TTC549 (cell line): ENCODE data around the gene APOC4.
"Not testable (repeated sequence)": the region's sequence is repeated elsewhere in the genome, so short reads cannot be mapped to it uniquely, and the experiment has no call there.

Experiments
- FAIRE-seq: peaks from 2 replicates; lab custom pipeline; 2012; peaks lifted over from hg19 to GRCh38; lab: Jason Lieb, UNC

The APOC4 gene

DNA sequence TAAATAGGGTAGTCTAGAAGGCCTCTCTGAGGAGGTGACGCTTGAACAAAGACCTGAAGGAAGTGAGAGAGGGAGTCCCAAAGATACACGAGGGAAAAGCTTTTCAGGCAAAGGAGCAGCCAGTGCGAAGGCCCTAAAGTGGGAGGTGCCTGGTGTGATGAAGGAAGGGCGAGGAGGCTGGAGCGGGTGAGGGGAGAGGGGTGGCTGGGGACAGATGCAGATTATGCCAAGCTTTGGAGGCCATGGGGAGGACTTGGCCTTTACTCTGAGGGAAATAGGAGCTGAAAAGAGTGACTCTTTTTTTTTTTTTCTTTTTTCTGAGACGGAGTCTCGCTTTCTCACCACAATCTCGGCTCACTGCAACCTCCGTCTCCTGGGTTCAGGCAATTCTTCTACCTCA, 16.1 kb downstream of the APOC4 start:
- FAIRE-seq, result no peak

DNA sequence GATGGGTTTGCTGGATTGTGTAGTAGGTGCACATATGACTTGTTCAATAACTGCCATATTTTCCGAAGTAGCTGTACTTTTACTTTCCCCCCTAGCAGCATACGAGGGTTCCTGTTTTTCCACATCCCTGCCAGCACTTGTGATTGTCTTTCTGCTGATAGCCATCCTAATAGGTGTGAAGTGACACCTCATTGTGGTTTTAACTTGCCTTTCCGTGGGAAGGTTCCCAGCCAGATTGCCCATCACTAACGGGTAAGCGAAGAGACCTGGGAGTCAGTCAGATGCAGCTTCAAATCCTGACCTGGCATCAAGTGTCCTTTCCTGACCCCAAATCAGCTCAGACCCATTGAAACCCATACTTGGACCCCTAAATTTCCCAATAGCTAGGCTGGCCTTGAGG, 17.7 kb downstream of the APOC4 start:
- FAIRE-seq, result no peak

DNA sequence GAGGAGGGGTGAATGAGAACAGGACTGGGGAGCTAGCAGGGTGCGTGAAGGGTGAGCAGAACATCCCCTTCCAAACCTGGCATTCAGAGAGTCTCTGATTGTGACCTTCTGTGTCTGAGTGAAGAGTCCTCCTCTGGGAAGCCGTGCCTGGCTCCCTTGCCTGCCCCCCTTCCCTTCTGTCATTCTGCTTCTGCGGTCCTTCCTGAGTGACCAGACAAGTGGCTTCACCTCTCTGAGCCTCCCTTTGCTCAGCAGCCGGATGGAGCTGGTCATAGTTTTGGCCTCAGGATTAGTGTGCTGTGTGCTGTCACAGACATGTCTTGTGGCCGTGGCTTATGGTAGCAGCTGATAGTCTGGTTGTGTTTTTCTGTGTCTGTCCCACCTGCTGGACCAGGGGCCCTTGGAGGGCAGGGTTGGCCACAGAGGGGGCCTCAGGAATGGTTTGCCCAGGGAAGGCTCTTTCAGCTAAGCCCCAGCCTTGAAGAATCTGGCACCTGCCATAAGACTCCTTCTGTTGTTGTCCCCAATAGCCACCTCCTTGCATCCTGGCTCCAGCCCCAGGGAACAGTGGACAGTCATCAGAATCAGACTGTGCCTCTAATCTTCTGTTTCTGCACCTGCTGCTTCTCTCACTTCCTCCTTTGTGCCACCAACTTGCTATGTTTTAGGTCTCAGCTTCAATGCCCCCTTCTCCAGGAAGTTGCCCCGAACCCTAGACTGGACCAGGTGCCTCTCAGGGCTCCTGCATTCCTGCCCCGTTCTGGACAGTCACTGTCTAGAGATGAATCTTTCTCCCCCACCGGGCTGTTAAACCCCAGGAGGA, 19.1 kb downstream of the APOC4 start:
- no peak for FAIRE-seq

DNA sequence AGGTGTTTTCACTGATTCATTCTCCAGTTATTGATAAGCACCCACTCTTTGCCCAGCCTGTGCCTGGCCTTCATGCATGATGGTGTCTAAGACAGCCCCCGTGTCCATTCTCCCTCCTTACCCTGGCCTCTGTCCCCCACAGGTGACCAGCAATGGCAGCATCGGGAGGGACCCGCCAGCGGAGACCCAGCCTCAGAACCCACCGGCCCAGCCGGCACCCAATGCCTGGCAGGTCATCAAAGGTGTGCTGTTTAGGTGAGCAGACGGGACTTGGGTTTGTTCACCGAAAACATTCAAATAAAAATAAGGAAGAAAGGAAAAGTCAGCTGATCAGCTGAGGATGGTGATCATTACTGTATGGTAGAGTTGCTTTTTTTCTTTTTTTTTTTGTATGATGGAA, 19.8 kb downstream of the APOC4 start:
- no peak for FAIRE-seq

DNA sequence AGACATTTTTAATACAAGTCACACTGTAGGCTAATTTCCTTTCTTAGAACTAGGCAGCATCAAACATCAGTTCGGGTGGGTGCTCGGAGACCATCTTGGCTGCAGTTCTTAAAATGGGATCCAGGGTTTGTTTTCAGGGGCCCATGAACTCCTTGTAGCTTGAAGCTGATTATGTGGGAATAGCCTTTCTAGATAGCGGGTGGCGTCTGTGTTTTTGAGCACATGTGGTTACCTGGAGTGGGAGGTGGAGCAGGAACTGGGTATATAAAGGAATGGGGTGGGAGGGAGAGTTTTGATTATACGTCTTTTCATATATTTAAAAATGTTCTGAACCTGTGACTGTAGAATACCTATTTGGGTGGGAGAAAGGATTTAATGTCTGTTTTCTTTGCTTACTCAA, 26.1 kb downstream of the APOC4 start:
- FAIRE-seq, result no peak

DNA sequence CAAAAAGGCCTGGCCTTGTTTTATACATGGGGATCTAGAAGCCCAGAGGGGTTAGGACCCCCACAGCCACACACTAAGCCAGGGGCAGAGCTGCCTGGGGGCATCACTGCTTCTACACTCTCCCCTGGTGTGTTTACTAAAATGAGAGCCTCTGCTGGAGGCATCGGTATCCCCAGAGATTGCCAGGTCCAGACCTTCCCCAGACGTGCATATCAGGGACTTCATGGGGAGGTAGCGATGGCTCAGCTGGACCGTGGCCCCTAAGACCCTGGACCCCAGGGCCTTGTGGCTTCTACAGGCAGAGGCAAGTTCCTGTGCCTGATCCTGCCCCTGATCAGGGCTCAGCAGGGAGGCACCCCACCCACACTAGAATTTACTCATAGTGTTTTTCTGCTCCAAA, 26.6 kb downstream of the APOC4 start:
- FAIRE-seq, result no peak

DNA sequence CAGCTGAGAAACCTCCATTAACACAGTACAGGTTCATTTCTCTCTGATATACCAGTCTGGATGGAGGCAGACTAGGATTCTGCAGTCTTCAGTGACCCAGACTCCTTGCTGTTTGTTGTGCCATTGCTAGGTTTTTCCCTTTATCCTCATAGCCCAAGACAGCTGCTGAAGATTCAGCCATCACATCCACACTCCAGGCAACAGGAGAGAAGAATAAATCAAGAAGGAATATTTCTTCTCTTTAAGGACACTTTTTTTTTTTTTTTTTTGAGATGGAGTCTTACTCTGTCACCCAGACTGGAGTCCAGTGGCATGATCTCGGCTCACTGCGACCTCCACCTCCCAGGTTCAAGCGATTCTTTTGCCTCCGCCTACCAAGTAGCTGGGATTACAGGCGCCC, 27.4 kb downstream of the APOC4 start:
- FAIRE-seq, result no peak

DNA sequence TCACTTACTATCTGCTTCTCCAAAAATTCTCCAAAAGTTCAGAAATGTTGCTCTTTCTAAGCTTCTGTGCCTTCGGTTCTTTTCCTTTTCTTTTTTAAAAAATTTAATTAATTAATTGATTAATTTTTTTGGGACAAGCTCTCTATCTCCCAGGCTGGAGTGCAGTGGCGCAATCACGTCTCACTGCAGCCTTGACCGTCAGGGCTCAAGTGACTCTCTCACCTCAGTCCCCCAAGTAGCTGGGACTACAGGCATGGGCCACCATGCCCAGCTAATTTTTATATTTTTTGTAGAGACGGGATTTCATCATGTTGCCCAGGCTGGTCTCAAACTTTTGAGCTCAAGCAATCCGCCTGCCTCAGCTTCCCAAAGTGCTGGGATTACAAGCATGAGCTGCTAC, 29.4 kb downstream of the APOC4 start:
- not testable (repeated sequence) for FAIRE-seq

DNA sequence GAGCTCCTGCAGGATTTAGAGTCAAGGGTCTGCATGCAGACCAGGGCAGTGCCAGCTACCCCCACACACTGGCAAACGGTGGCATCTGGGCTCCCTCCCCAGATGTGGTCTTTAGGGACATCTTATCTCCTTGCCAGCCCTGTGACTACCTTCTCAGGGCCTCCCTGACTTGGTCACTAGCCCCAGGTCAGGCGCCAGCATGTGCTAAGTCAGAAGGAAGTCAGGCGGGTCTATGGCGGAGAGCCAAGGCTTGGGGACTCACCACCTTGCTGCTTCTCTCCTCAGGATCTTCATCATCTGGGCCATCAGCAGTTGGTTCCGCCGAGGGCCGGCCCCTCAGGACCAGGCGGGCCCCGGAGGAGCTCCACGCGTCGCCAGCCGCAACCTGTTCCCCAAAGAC, 30.8 kb downstream of the APOC4 start:
- no peak for FAIRE-seq

DNA sequence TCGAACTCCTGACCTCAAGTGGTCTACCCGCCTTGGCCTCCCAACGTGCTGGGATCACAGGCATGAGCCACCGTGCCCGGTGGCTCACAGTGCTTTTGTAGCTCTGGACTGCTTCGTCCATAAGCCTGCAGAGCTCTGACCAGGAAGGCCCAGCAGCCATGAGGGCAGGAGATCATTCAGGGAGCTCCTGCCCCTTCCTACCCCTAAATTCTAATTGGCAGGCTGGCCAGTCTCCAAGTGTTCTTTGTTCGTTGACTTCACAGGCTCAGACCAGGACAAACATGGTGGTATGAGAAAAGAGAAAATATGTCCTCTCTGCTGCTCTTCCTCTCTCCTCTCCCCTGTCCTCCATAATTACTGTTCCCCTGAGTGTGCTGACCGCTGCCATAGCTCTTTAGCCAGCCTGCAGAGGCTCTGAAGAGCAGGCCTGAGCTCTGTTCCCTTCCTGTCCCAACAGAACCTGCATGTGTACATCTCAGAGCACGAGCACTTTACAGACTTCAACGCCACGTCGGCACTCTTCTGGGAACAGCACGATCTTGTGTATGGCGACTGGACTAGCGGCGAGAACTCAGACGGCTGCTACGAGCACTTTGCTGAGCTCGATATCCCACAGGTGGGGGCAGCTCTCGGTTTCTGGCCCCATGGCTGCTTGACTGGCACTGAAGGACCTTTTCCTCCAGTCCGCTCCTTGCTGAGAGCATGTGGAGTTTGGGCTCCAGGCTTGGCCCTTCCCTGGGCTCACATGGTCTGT, 32.1 kb downstream of the APOC4 start:
- FAIRE-seq, result no peak

DNA sequence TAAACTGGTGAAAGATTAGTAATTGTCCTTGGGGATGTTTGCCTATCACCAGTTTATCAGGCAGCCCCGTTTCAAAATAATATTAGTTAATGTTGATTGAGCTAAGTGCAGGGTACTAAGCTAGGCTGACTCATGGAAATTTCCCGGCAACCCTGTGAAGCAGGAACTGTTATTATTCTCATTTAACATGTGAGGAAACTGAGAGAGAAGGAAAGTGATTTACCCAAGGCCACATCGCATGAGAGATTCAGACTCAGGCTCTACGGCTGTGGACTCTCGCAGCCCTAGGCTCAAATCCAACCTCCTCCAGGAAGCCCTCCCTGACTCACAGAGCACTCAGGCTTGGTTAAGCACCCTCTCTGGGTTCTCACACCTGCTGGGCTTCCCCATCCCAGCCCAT, 32.8 kb downstream of the APOC4 start:
- FAIRE-seq, result no peak

DNA sequence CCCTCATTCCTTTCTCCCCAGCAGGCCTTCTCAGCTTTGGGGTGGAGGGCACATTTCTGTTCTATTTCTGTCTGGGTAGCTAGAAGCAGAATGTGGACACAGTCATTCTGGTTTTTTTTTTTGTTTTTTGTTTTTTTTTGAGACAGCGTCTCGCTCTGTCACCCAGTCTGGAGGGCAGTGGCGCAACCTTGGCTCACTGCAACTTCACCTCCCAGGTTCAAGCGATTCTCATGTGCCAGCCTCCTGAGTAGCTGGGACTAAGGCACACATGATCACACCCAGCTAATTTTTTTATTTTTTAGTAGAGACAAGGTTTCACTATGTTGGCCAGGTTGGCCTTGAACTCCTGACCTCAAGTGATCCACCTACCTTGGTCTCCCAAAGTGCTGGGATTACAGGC, 33.4 kb downstream of the APOC4 start:
- no peak for FAIRE-seq

DNA sequence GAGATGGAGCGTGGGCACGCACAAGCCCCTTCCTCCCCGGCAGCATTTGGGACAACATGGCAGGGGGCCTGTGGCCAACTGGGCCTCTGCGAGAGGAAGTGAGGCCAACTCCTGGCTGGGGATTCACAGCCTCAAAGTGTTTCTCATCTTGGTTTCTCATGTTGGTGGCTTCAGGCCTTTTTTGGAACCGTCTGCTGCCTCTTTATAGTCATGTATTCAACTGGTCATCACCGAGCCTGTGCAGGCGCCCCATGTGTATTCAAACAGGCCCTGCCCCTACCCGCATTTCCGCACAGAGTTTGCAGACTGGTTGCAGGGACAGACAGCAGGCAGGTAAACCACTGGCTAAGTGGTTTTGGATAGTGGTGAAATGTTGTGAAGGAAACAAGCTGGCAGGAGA, 42.0 kb downstream of the APOC4 start:
- FAIRE-seq, result no peak

DNA sequence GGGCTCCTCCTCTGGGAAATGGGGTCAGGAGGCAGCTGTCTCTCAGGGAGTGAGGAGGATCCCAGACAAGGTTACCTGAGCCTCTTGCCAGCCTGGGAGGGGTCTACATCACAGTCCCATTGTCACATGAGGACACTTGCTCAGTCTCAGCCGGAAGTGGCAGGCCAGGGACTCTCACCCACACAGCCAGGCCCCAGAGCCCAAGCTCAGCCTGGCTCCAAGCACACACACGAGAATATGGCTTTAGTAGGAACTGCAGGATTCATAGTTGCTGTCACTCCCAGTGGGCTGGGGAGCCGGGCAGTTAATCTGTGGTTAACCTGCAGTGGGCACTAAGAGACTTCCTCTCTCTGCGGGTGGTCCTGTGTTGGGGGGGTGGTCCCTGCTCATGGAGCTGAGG, 43.4 kb downstream of the APOC4 start:
- FAIRE-seq, result no peak

DNA sequence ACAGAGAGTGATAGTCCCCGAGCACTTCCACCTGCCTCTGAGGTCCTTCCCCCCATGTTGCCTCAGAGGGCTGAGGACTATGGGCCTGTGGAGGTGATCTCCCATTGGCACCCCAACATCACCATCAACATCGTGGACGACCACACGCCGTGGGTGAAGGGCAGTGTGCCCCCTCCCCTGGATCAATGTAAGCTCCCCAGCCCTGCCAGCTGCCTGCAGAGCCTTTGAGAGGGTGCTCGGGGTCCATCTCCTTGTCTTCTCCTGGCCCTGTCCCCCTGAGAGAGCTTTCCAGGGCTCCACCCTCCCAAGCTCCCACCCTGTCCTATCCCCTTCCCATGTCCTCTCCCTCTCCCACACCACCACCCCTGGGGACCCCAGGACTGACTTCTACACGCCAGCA, 44.4 kb downstream of the APOC4 start:
- no peak for FAIRE-seq

DNA sequence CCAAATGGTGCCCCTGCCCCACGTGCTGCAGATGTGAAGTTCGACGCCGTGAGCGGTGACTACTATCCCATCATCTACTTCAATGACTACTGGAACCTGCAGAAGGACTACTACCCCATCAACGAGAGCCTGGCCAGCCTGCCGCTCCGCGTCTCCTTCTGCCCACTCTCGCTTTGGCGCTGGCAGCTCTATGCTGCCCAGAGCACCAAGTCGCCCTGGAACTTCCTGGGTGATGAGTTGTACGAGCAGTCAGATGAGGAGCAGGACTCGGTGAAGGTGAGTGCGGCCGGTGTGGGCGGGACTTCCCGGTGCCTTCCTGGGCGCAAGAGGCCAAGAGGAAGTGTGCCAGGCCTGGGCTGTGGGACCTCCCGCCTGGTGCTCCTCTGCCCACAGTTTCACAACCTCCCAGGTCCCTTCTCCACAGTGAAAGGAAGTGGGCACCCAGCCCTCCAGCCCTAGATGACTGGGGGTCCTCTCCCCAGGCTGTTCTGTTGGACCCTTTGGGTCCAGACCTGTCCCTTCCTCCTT, 45.2 kb downstream of the APOC4 start:
- FAIRE-seq, result no peak

DNA sequence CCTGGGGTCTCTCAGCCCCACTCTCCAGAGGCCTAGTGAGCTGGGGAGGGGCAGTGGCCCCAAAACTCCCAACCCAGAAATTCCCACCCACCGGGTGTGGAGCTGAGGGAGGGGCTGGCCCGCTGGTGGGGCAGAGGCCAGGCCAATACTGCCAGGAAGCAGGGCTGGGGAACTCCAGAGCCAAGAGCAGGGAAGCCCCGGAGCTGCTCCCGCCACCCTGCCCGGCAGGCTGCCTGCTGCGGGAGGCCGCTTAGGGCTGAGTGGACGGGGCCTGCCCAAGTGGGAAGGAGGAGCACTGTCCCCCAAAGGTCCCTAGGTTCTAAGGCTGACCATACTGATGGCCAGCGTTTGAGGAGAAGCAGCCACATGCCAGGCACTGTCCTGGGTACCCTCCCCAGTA, 46.2 kb downstream of the APOC4 start:
- no peak for FAIRE-seq

DNA sequence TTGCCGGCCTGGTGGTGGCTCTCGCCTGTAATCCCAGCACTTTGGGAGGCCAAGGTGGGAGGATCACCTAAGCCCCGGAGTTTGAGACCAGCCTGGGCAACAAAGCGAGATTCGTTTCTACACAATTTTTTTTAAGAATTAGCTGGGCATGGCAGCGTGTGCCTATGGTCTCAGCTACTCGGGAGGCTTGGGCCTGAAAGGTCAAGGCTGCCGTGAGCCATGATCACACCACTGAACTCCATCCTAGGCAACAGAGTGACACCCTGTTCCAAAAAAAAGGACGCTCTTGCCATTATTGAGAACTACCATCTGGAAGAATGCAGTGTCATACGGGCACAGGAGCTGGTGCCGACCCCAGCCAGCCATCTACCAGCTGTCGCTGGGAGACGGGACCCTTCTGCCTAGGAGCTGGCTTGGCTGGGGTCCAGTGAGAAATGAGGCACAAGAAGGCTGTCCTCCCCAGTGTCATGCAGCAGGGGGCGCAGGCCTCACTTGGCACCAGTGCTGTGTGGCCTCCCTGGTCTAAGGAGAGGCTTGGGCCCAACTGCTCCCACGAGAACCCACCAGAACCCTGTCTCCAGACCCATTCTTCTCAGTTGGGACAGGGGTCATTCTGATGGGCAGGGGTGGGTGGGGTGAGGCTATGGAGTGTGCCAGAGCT, 47.0 kb downstream of the APOC4 start:
- no peak for FAIRE-seq

DNA sequence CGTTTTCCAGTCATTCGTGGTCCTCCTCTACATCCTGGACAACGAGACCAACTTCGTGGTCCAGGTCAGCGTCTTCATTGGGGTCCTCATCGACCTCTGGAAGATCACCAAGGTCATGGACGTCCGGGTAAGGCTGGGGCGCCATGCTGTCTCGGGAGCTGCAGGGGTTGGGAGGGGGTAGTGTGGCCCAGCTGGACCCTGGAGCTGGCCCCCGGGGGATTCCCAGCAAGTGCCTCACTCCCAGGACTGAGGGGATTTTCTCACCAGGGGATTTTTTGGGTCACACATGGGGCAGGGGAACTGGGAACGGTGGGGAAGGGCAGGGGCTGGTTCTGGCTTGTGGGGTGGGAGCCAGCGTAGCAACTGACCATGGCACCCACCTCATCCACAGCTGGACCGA, 48.4 kb downstream of the APOC4 start:
- FAIRE-seq, result no peak

DNA sequence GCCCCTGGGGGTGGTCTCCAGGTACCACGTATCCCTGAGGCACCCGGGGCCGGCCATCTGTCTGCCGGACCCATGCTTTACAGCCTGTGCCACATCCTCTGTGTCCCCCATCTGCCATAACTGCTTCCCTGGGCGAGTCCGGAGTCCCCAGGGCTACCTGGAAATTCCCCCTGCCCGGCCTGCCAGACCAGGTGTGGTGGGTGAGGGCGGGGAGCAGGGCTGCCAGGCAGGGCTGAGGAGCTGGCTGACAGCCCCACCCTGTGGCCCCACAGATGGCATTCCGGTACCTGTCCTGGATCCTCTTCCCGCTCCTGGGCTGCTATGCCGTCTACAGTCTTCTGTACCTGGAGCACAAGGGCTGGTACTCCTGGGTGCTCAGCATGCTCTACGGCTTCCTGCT, 48.9 kb downstream of the APOC4 start:
- FAIRE-seq, result no peak

DNA sequence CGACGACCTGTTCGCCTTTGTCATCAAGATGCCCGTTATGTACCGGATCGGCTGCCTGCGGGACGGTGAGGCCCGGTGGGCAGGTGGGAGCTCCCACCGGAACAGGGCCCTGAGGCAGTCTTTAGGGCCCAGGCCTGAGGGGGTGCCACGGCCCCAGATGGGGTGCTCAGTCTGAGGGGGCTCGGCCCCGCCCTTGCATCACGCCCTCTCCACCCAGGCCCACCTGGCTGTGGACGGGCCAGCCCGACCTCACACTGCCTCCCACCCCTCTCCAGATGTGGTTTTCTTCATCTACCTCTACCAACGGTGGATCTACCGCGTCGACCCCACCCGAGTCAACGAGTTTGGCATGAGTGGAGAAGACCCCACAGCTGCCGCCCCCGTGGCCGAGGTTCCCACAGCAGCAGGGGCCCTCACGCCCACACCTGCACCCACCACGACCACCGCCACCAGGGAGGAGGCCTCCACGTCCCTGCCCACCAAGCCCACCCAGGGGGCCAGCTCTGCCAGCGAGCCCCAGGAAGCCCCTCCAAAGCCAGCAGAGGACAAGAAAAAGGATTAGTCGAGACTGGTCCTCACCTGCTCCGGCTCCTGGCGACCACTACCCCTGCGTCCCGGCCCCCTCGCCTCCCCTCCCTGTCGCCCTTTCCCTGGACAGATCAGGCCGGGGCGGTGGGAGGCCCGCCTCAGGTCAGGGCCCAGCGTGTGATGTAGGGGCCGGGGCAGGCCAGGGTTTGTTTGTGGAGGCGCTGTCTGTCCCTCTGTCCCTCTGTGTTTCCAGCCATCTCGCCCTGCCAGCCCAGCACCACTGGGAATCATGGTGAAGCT, 50.5 kb downstream of the APOC4 start:
- FAIRE-seq, result no peak

DNA sequence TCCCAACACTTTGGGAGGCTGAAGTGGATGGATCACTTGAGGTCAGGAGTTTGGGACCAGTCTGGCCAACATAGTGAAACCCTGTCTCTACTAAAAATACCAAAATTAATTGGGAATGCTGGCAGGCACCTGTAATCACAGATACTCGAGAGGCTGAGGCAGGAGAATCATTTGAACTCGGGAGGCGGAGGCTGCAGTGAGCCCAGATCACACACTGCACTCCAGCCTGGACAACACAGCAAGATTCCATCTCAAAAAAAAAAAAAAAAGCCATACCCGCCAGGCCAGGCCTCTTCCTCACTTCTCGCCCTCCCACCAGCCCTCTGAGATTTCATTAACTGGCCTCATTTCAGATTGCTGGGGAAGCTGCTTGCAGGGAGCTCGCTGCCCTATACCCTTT, 51.5 kb downstream of the APOC4 start:
- FAIRE-seq, result no peak
